Natural killer cell (primary cell): ENCODE measurements around the gene C12orf56. TPM values are rescaled to one million over a fixed set of nuclear protein-coding genes. Genes with fewer than 3 reads are reported as not detected.

Source experiments
- ATAC-seq, 3 donors: fragments of 150-1000 bp in 2 of 3; fragments of 200-7000 bp in 1 of 3; cut with Tn5 transposase; 1 replicate in 1 of 3; 2 replicates in 2 of 3; pipeline ENCODE4 v1.10.0; 2021; ENCODE audit warnings: mild to moderate bottlenecking in 2 of 3, moderate library complexity in 2 of 3
- DNase-seq, 2 donors: peaks; one replicate each; pipeline versions ENCODE4 v3.0.0 to v3.0.0-alpha.2; 2013 to 2021; ENCODE audit warnings: mixed read lengths in 1 of 2
- H3K27ac ChIP-seq: one replicate; pipeline ENCODE4 v1.5.1; 2013; ENCODE audit warnings: mild to moderate bottlenecking, low read length
- H3K27me3 ChIP-seq: one replicate; pipeline ENCODE4 v1.6.1; 2013; ENCODE audit warnings: low read length; ENCODE audit not compliant: control insufficient read depth, insufficient read depth
- H3K36me3 ChIP-seq: one replicate; pipeline ENCODE4 v1.6.1; 2013; ENCODE audit warnings: low read length; ENCODE audit not compliant: control insufficient read depth, insufficient read depth
- H3K4me1 ChIP-seq: one replicate; pipeline ENCODE4 v1.6.1; 2013; ENCODE audit warnings: low read length; ENCODE audit not compliant: control insufficient read depth, insufficient read depth
- H3K4me3 ChIP-seq: one replicate; pipeline ENCODE4 v1.5.1; 2013; ENCODE audit warnings: low read length
- H3K9me3 ChIP-seq: one replicate; pipeline ENCODE4 v1.6.1; 2013; ENCODE audit warnings: low read length; ENCODE audit not compliant: control insufficient read depth, insufficient read depth
- H3K27ac Mint-ChIP-seq, 2 donors: one replicate each; pipeline ENCODE4 v1.8.0; 2022; ENCODE audit warnings: mild to moderate bottlenecking in 2 of 2, mixed read lengths in 2 of 2, moderate library complexity in 1 of 2
- H3K27me3 Mint-ChIP-seq, 2 donors: one replicate each; pipeline ENCODE4 v1.8.0; 2022; ENCODE audit warnings: low read depth in 2 of 2, mixed read lengths in 2 of 2
- H3K36me3 Mint-ChIP-seq: one replicate; pipeline ENCODE4 v1.8.0; 2022; ENCODE audit warnings: mixed read lengths
- H3K4me1 Mint-ChIP-seq, 2 donors: one replicate each; pipeline ENCODE4 v1.8.0; 2022; ENCODE audit warnings: mixed read lengths in 2 of 2
- H3K4me3 Mint-ChIP-seq: one replicate; pipeline ENCODE4 v1.8.0; 2022; ENCODE audit warnings: mild to moderate bottlenecking, moderate library complexity, mixed read lengths
- H3K9me3 Mint-ChIP-seq, 2 donors: one replicate each; pipeline ENCODE4 v1.8.0; 2022; ENCODE audit warnings: mixed read lengths in 2 of 2
- CTCF ChIP-seq: fragments of 200-600 bp; IDR thresholded peaks from one replicate; pipeline ENCODE4 v1.8.0; 2022; ENCODE audit warnings: antibody characterized with exemption
- WGBS: methylation state at CpG from one replicate; pipeline ENCODE4 v1.1.7; 2013; ENCODE audit warnings: missing lambda C conversion rate; ENCODE audit not compliant: insufficient coverage; 5-methylcytosine and 5-hydroxymethylcytosine counted together
- intact Hi-C: fragments of 100-400 bp; cut with micrococcal nuclease; formaldehyde crosslinking; loops from one replicate; pipeline ENCODE4 v1.14.2; 2022
- total RNA-seq, 4 donors: library from RNA; stranded (reverse); fragments of 120-200 nt in 1 of 4; gene quantifications; one replicate each; pipeline versions ENCODE4 v1.2.3 to v1.2.4, GENCODE V29; 2013 to 2022

The C12orf56 gene
- total RNA-seq, 3 donors from 2014 or later (not counting 1 experiment from before 2014, with no cell fraction given) = not detected

GRCh38 chr12:64318605-64319004 lies 72.0 kb downstream of the C12orf56 start:
- Histone ChIP-seq H3K27ac (no peak overlapping the region), H3K36me3 (no peaks in the 10 kb centered on the region), H3K9me3 (no peaks in the 10 kb centered on the region), H3K4me1 (no peaks in the 10 kb centered on the region), H3K4me3 (no peak overlapping the region), H3K27me3 (no peaks in the 10 kb centered on the region)
- no peaks in the 10 kb centered on the region for H3K4me1 Mint-ChIP-seq
- no peaks in the 10 kb centered on the region for H3K9me3 Mint-ChIP-seq
- H3K4me3 Mint-ChIP-seq = no peak overlapping the region
- TF ChIP-seq CTCF = no peak
- 83% methylated on average over 3 of the region's 3 CpGs for WGBS
- no peak overlapping the region for H3K27ac Mint-ChIP-seq
- H3K27me3 Mint-ChIP-seq = peaks cover 0 to 11% of the 10 kb centered on the region in 2 donors
- no peak for DNase-seq
- H3K36me3 Mint-ChIP-seq = no peaks in the 10 kb centered on the region
- no peak for ATAC-seq
- intact Hi-C loops = no loop called here

- H3K27ac Mint-ChIP-seq = no peak overlapping the region
- Histone ChIP-seq H3K4me3 (no peak overlapping the region), H3K9me3 (no peaks in the 10 kb centered on the region), H3K4me1 (no peaks in the 10 kb centered on the region), H3K27me3 (no peaks in the 10 kb centered on the region), H3K36me3 (no peaks in the 10 kb centered on the region), H3K27ac (no peak overlapping the region)
- no peak overlapping the region for H3K4me3 Mint-ChIP-seq
- peaks cover 3 to 8% of the 10 kb centered on the region in 2 donors for H3K27me3 Mint-ChIP-seq
- WGBS = 99% methylated on average over 4 of the region's 4 CpGs
- ATAC-seq = no peak
- H3K9me3 Mint-ChIP-seq = no peaks in the 10 kb centered on the region
- DNase-seq = no peak
- TF ChIP-seq CTCF = no peak
- H3K4me1 Mint-ChIP-seq = no peaks in the 10 kb centered on the region
- no peaks in the 10 kb centered on the region for H3K36me3 Mint-ChIP-seq
- intact Hi-C loops = no loop called here
These were observed 78.7 kb downstream of the C12orf56 start for GRCh38 chr12:64311877-64312276.

GRCh38 chr12:64304571-64304970 lies 86.0 kb downstream of the C12orf56 start:
- DNase-seq = no peak
- Histone ChIP-seq H3K27ac (no peak overlapping the region), H3K4me1 (no peaks in the 10 kb centered on the region), H3K27me3 (no peaks in the 10 kb centered on the region), H3K9me3 (no peaks in the 10 kb centered on the region), H3K36me3 (no peaks in the 10 kb centered on the region), H3K4me3 (no peak overlapping the region)
- no peak for TF ChIP-seq CTCF
- intact Hi-C loops = no loop called here
- WGBS = 81% methylated on average over 10 of the region's 10 CpGs
- H3K9me3 Mint-ChIP-seq = no peaks in the 10 kb centered on the region
- peaks cover 2 to 14% of the 10 kb centered on the region in 2 donors for H3K27me3 Mint-ChIP-seq
- ATAC-seq = no peak
- H3K27ac Mint-ChIP-seq = no peak overlapping the region
- H3K36me3 Mint-ChIP-seq = no peaks in the 10 kb centered on the region
- H3K4me3 Mint-ChIP-seq = no peak overlapping the region
- no peaks in the 10 kb centered on the region for H3K4me1 Mint-ChIP-seq

- intact Hi-C loops = no loop called here
- H3K27me3 ChIP-seq = no peaks in the 10 kb centered on the region
- no peaks in the 10 kb centered on the region for H3K4me1 ChIP-seq
- H3K4me3 ChIP-seq = no peak overlapping the region
- Mint-ChIP-seq H3K4me3 (no peak overlapping the region), H3K27ac (no peak overlapping the region), H3K4me1 (no peaks in the 10 kb centered on the region), H3K27me3 (peaks cover 2 to 14% of the 10 kb centered on the region in 2 donors), H3K9me3 (no peaks in the 10 kb centered on the region), H3K36me3 (no peaks in the 10 kb centered on the region)
- H3K27ac ChIP-seq = no peak overlapping the region
- H3K36me3 ChIP-seq = no peaks in the 10 kb centered on the region
- ATAC-seq (no peak), DNase-seq (no peak)
- no CpG with 5 or more reads among the region's 3 CpGs for WGBS
- H3K9me3 ChIP-seq = no peaks in the 10 kb centered on the region
- TF ChIP-seq CTCF = no peak
These were observed 90.9 kb downstream of the C12orf56 start for GRCh38 chr12:64299628-64300027.
